Measurements from ENCODE around the gene ANKRD33B.

ANKRD33B gene

GRCh38 chr5:10705747-10706146 lies 141.9 kb downstream of the ANKRD33B start:
- DNase-seq: no peak

DNA sequence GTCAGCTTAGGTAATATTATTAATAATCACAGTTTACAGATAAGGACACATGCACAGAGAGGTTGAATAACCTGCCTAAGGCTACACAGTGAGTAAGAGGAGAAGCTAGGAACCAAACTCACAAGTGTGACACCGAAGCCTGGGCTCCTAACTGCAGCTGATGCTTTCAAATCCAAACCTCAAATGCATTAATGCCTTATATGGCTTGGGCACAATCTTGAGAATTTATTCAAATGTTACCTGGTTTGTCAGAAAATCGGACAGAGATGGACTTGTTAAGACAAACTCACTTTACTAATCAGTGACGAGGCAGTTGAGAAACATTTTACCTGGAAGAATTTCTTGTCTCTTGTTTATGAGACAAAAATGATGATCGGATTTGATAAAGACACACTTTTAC lies 142.5 kb downstream of the ANKRD33B start:
- DNase-seq: no peak

Measured in activated CD4-positive, alpha-beta T cell treated with anti-CD3 and anti-CD28 coated beads for 48 hours (primary cell).